IMR-90 (cell line): ENCODE measurements around the gene C5orf63. TPM values are rescaled to one million over a fixed set of nuclear protein-coding genes. Genes with fewer than 3 reads are reported as not detected.

ENCODE experiments used
- ATAC-seq: fragments of 200-7000 bp; cut with Tn5 transposase; 2 replicates; pipeline ENCODE4 v1.9.1; 2020; ENCODE audit warnings: low read depth, mild to moderate bottlenecking, moderate library complexity
- BruUV-seq: library from RNA; stranded (reverse); fragments of 400-500 nt; replicated peaks from 2 replicates; lab custom pipeline; 2021; lab: Mats Ljungman, UMichigan
- CTCF ChIA-PET: fragments of 300-600 bp; formaldehyde crosslinking; extraction: SDS; loops from one replicate; lab custom pipeline; 2021; ENCODE audit warnings: antibody characterized with exemption; lab: Yijun Ruan, JAX
- POLR2A ChIA-PET: fragments of 300-600 bp; sonication (Branson Sonifier 250); formaldehyde crosslinking; loops from one replicate; lab custom pipeline; 2022; ENCODE audit warnings: antibody characterized with exemption; ENCODE audit not compliant: unreplicated experiment; lab: Charles Lee
- DNase-seq: peaks from one replicate; pipeline ENCODE4 v3.0.0; 2013
- H2AFZ ChIP-seq: replicated peaks from 2 replicates; pipeline ENCODE3; 2013; ENCODE audit warnings: low read length, mild to moderate bottlenecking; ENCODE audit not compliant: poor library complexity
- H2AK5ac ChIP-seq: 2 replicates; pipeline ENCODE4 v1.6.1; 2013; ENCODE audit warnings: low read depth, low read length, inconsistent platforms
- H2AK9ac ChIP-seq: replicated peaks from 2 replicates; pipeline ENCODE3; 2013; ENCODE audit warnings: mild to moderate bottlenecking, low read depth, low read length, moderate library complexity; ENCODE audit not compliant: poor library complexity
- H2BK120ac ChIP-seq: 2 replicates; pipeline ENCODE4 v1.6.1; 2013; ENCODE audit warnings: low read depth, low read length, inconsistent platforms
- H2BK15ac ChIP-seq: 3 replicates; pipeline ENCODE4 v1.6.1; 2013; ENCODE audit warnings: low read depth, low read length, inconsistent platforms
- H2BK20ac ChIP-seq: 2 replicates; pipeline ENCODE4 v1.6.1; 2013; ENCODE audit warnings: low read depth, mild to moderate bottlenecking, inconsistent platforms, low read length, moderate library complexity
- H2BK5ac ChIP-seq: 2 replicates; pipeline ENCODE4 v1.6.1; 2013; ENCODE audit warnings: mild to moderate bottlenecking, low read depth, low read length, inconsistent platforms; ENCODE audit not compliant: poor library complexity, severe bottlenecking
- H3K14ac ChIP-seq: replicated peaks from 2 replicates; pipeline ENCODE4 v1.6.1; 2013; ENCODE audit warnings: low read depth, low read length, inconsistent platforms
- H3K18ac ChIP-seq: 2 replicates; pipeline ENCODE4 v1.6.1; 2013; ENCODE audit warnings: low read depth, low read length, control low read depth
- H3K23ac ChIP-seq: 2 replicates; pipeline ENCODE4 v1.6.1; 2013; ENCODE audit warnings: low read depth, low read length, inconsistent platforms
- H3K27ac ChIP-seq: 2 replicates; pipeline ENCODE4 v1.5.1; 2013; ENCODE audit warnings: mild to moderate bottlenecking, control low read depth, low read length; ENCODE audit not compliant: insufficient read depth
- H3K27me3 ChIP-seq: 2 replicates; pipeline ENCODE4 v1.6.1; 2013; ENCODE audit warnings: low read length; ENCODE audit not compliant: control insufficient read depth, insufficient read depth
- H3K36me3 ChIP-seq: 2 replicates; pipeline ENCODE4 v1.6.1; 2013; ENCODE audit warnings: low read length, mixed read lengths; ENCODE audit not compliant: control insufficient read depth, insufficient read depth
- H3K4ac ChIP-seq: 2 replicates; pipeline ENCODE4 v1.6.1; 2013; ENCODE audit warnings: low read depth, low read length, inconsistent platforms
- H3K4me1 ChIP-seq: 2 replicates; pipeline ENCODE4 v1.6.1; 2013; ENCODE audit warnings: low read length, mixed read lengths; ENCODE audit not compliant: control insufficient read depth, insufficient read depth
- H3K4me2 ChIP-seq: 2 replicates; pipeline ENCODE4 v1.6.1; 2013; ENCODE audit warnings: low read depth, mild to moderate bottlenecking, control low read depth, low read length, moderate library complexity
- H3K4me3 ChIP-seq: 2 replicates; pipeline ENCODE4 v1.5.1; 2013; ENCODE audit warnings: low read depth, mild to moderate bottlenecking, control low read depth, low read length, moderate library complexity; ENCODE audit not compliant: insufficient read depth
- H3K56ac ChIP-seq: 2 replicates; pipeline ENCODE4 v1.6.1; 2013; ENCODE audit warnings: low read length, inconsistent platforms; ENCODE audit not compliant: insufficient read depth; ENCODE audit errors: extremely low read depth
- H3K79me1 ChIP-seq, 2 experiments: 2 replicates each; pipeline ENCODE4 v1.6.1; 2013; ENCODE audit warnings: low read length in 2 of 2, inconsistent platforms in 1 of 2, low read depth in 1 of 2
- H3K9ac ChIP-seq: 2 replicates; pipeline ENCODE4 v1.6.1; 2013; ENCODE audit warnings: low read depth, low read length, control low read depth
- H3K9me1 ChIP-seq: 2 replicates; pipeline ENCODE4 v1.6.1; 2013; ENCODE audit warnings: low read length, inconsistent platforms; ENCODE audit not compliant: insufficient read depth
- H3K9me3 ChIP-seq: 2 replicates; pipeline ENCODE4 v1.6.1; 2013; ENCODE audit warnings: low read length; ENCODE audit not compliant: control insufficient read depth, insufficient read depth
- H4K20me1 ChIP-seq: 2 replicates; pipeline ENCODE4 v1.6.1; 2013; ENCODE audit warnings: low read length, inconsistent platforms; ENCODE audit not compliant: insufficient read depth
- H4K5ac ChIP-seq: 2 replicates; pipeline ENCODE4 v1.6.1; 2013; ENCODE audit warnings: mild to moderate bottlenecking, low read depth, low read length, control low read depth
- H4K8ac ChIP-seq, 2 experiments: 2 replicates each; pipeline ENCODE4 v1.6.1; 2013; ENCODE audit warnings: low read depth in 2 of 2, low read length in 2 of 2, control low read depth in 1 of 2, inconsistent platforms in 1 of 2
- H4K91ac ChIP-seq: 2 replicates; pipeline ENCODE4 v1.6.1; 2013; ENCODE audit warnings: low read depth, low read length, inconsistent platforms; ENCODE audit not compliant: insufficient read depth
- CEBPB ChIP-seq: IDR thresholded peaks from 2 replicates; pipeline ENCODE4 v1.6.1; 2012; ENCODE audit warnings: low read depth, low read length, improper control_type of control experiment
- NFE2L2 ChIP-seq: fragments of 150-350 bp; IDR thresholded peaks from 2 replicates; pipeline ENCODE4 v1.6.1; 2016; ENCODE audit warnings: low read depth, mild to moderate bottlenecking, low read length
- WGBS, 2 experiments: methylation state at CpG; one replicate each; pipeline versions ENCODE4 v1.1.5 to v1.1.7; 2013; ENCODE audit warnings: missing lambda C conversion rate in 2 of 2; ENCODE audit not compliant: insufficient read length in 1 of 2; ENCODE audit errors: extremely low coverage in 2 of 2; 5-methylcytosine and 5-hydroxymethylcytosine counted together
- dilution Hi-C: fragments of 300-500 bp; cut with HindIII; formaldehyde crosslinking; loops from one replicate; pipeline ENCODE4 v1.14.3; 2018; ENCODE audit warnings: low sequenced_read_pairs; ENCODE audit not compliant: unreplicated experiment
- in situ Hi-C: fragments of 300-500 bp; cut with MboI; formaldehyde crosslinking; loops from 3 replicates; pipeline ENCODE4 v1.14.3; 2019; ENCODE audit warnings: low sequenced_read_pairs, inconsistent platforms, mixed read lengths
- intact Hi-C: fragments of 100-400 bp; cut with micrococcal nuclease; formaldehyde crosslinking; loops from 2 replicates; pipeline ENCODE4 v1.10.0; 2022
- polyA plus RNA-seq, 3 experiments: library from polyadenylated mRNA; depleted of rRNA; stranded (reverse); fragments of >200 nt; gene quantifications; 2 replicates each; pipeline ENCODE4 v1.2.3, GENCODE V29; 2012; ENCODE audit warnings: low replicate concordance in 1 of 3
- total RNA-seq: library from RNA; depleted of rRNA; stranded (reverse); fragments of >200 nt; gene quantifications from 2 replicates; pipeline ENCODE4 v1.2.3, GENCODE V29; 2012

The C5orf63 gene
- total and polyA plus RNA-seq, 2 of the 4 experiments (the other 2 are of a cell fraction): 0.72 to 1.1 TPM

DNA sequence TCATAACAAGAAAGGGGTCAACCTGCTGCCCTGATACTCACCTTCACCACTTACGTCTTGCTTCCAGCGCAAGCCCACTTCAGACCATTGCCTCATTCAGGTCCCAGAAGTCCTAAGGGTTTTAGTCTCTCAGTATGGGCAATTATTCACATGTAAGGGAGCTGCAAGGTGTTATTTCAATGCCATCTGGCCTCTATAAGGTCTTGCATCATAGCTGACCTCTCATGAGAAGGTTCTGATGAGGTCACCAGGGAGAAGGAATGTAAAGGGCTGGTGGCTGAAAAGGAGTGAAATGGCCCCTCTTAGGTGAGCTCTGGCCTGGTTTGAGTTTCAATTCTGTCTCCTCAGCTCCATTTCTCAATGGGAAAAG is 41.5 kb downstream of the C5orf63 start:
- no TSS peak for BruUV-seq
- no peak for ATAC-seq
- in situ Hi-C loops (no loop called here), intact Hi-C loops (loop anchor here (2.0 to 5.0 kb wide), 2 partner anchors 185 to 281 kb away; no protein-coding TSS in a partner anchor), dilution Hi-C loops (no loop called here)
- ChIA-PET CTCF (interaction anchor here (0.6 kb wide), 1 partner anchor 60 kb away, joined by 7 read pairs; no protein-coding TSS in a partner anchor), POLR2A (no interaction called here)
- no peak overlapping the region for H4K91ac ChIP-seq
- H3K27ac ChIP-seq: no peak overlapping the region
- no peak for DNase-seq
- no peak overlapping the region for H2BK5ac ChIP-seq
- no peak overlapping the region for H3K4me2 ChIP-seq
- 0 out of 2 replicates have a peak overlapping the region, but pooled peaks have one; percentile 33 for H3K23ac ChIP-seq
- H3K4me1 ChIP-seq: peaks cover 5% of the 10 kb centered on the region
- no peaks in the 10 kb centered on the region for H4K20me1 ChIP-seq
- H3K4ac ChIP-seq: no peak overlapping the region
- H4K5ac ChIP-seq: no peak overlapping the region
- H3K18ac ChIP-seq: no peak overlapping the region
- H2BK120ac ChIP-seq: no peak overlapping the region
- H2AK9ac ChIP-seq: peak overlapping the region; percentile 52
- H3K4me3 ChIP-seq: no peak overlapping the region
- H3K79me1 ChIP-seq: peaks cover 11 to 20% of the 10 kb centered on the region in 2 experiments; a peak in 3 of 4 replicates
- H2AK5ac ChIP-seq: 0 out of 2 replicates have a peak overlapping the region, but pooled peaks have one; percentile 10
- no peaks in the 10 kb centered on the region for H3K36me3 ChIP-seq
- H3K56ac ChIP-seq: no peak overlapping the region
- no peak overlapping the region for H3K9ac ChIP-seq
- H2BK20ac ChIP-seq: no peak overlapping the region
- H3K27me3 ChIP-seq: no peaks in the 10 kb centered on the region
- H2AFZ ChIP-seq: no peak overlapping the region
- no peak overlapping the region for H3K14ac ChIP-seq
- no peak overlapping the region for H2BK15ac ChIP-seq
- H3K9me3 ChIP-seq: no peaks in the 10 kb centered on the region
- H4K8ac ChIP-seq: no peak overlapping the region
- H3K9me1 ChIP-seq: peaks cover 8% of the 10 kb centered on the region; the same call in 1 of the 2 replicates
- WGBS, 2 experiments: no CpG with 5 or more reads among the region's 2 CpGs
- TF ChIP-seq NFE2L2: no peak
- TF ChIP-seq CEBPB: peak; percentile 81
